NCI-H1417 (cell line): ENCODE data around the gene EID2.

Source experiments
- DNase-seq, 3 experiments: peaks; one replicate each; lab custom pipeline; 2025; lab: John Stamatoyannopoulos, UW

Gene EID2

GRCh38 chr19:39533791-39534190 is 6.2 kb downstream of the EID2 start:
- DNase-seq, result no peak

- DNase-seq, result no peak
These were observed 6.9 kb downstream of the EID2 start for GRCh38 chr19:39533003-39533512.

- peak; percentile 91 to 99 (median 97) for DNase-seq
These were observed 7.5 kb downstream of the EID2 start, which contains the start of gene EID2B for GRCh38 chr19:39532233-39533002. Gene EID2B, minus strand, starts transcription at chr19:39532852. Its CDS starts 50 bp downstream, at chr19:39532802.

GRCh38 chr19:39531834-39532232 is 8.1 kb downstream of the EID2 start:
- peak in 1 of 3 experiments; percentile 33 for DNase-seq

GRCh38 chr19:39525205-39525604 is 14.8 kb downstream of the EID2 start:
- DNase-seq, result no peak

- no peak for DNase-seq
These were observed 15.5 kb downstream of the EID2 start for GRCh38 chr19:39524495-39524894.

- DNase-seq, result no peak
These were observed 19.1 kb downstream of the EID2 start for GRCh38 chr19:39520541-39521484.

GRCh38 chr19:39518975-39519374 is 21.0 kb downstream of the EID2 start:
- no peak for DNase-seq

GRCh38 chr19:39518458-39518857 is 21.5 kb downstream of the EID2 start:
- no peak for DNase-seq

GRCh38 chr19:39517432-39517831 is 22.5 kb downstream of the EID2 start:
- DNase-seq, result no peak

GRCh38 chr19:39516270-39516669 is 23.7 kb downstream of the EID2 start:
- DNase-seq, result no peak

GRCh38 chr19:39515551-39516191 is 24.3 kb downstream of the EID2 start:
- no peak for DNase-seq

GRCh38 chr19:39514840-39515550 is 25.0 kb downstream of the EID2 start, which contains the start of gene SELENOV:
Gene SELENOV, plus strand, starts transcription at chr19:39515139. Its CDS starts 74 bp downstream, at chr19:39515213.
- no peak for DNase-seq

- DNase-seq, result no peak
These were observed 27.0 kb downstream of the EID2 start for GRCh38 chr19:39512988-39513387.

GRCh38 chr19:39509233-39509632 is 30.7 kb downstream of the EID2 start:
- DNase-seq, result no peak

GRCh38 chr19:39508629-39509028 is 31.3 kb downstream of the EID2 start:
- DNase-seq, result no peak

GRCh38 chr19:39507715-39508364 is 32.1 kb downstream of the EID2 start:
- peak; percentile 43 to 78 (median 67) for DNase-seq

GRCh38 chr19:39506944-39507714 is 32.8 kb downstream of the EID2 start:
- peak; percentile 93 to 95 (median 93) for DNase-seq

- DNase-seq, result no peak
These were observed 33.4 kb downstream of the EID2 start for GRCh38 chr19:39506598-39506943.
